Caco-2 (cell line): Measurements from ENCODE around the gene DOK6. TPM values are rescaled to one million over a fixed set of nuclear protein-coding genes. Genes with fewer than 3 reads are reported as not detected.

Experiments
- BruUV-seq: library from RNA; stranded (reverse); fragments of 400-500 nt; replicated peaks from 2 replicates; lab custom pipeline; 2021; lab: Mats Ljungman, UMichigan
- CTCF ChIA-PET: fragments of 300-600 bp; sonication (Branson Sonifier 250); formaldehyde crosslinking; loops from one replicate; lab custom pipeline; 2022; ENCODE audit warnings: antibody characterized with exemption; lab: Charles Lee
- POLR2A ChIA-PET: fragments of 300-600 bp; sonication (Branson Sonifier 250); formaldehyde crosslinking; loops from one replicate; lab custom pipeline; 2022; ENCODE audit warnings: antibody characterized with exemption; lab: Charles Lee
- DNase-seq, 2 experiments: peaks; one replicate each; pipeline versions ENCODE4 v3.0.0 to v3.0.0-alpha.2; 2020 to 2022
- H3K27me3 ChIP-seq: replicated peaks from 2 replicates; pipeline ENCODE4 v1.6.0; 2011; ENCODE audit warnings: low read length; ENCODE audit not compliant: control insufficient read depth, insufficient read depth
- H3K36me3 ChIP-seq: 2 replicates; pipeline ENCODE4 v1.5.1; 2011; ENCODE audit warnings: low read length; ENCODE audit not compliant: control insufficient read depth, insufficient read depth
- H3K4me1 ChIP-seq: fragments of 250-450 bp; sonication (Bioruptor Pico); 2 replicates; pipeline ENCODE4 v1.5.1; 2020; ENCODE audit warnings: mild to moderate bottlenecking
- H3K4me3 ChIP-seq: 2 replicates; pipeline ENCODE4 v1.5.1; 2011; ENCODE audit warnings: low read depth, mild to moderate bottlenecking, control low read depth, low read length
- H3K9me3 ChIP-seq: fragments of 250-450 bp; sonication (Bioruptor Pico); 2 replicates; pipeline ENCODE4 v1.5.1; 2020; ENCODE audit warnings: mild to moderate bottlenecking, moderate library complexity
- H3K27ac Mint-ChIP-seq: one replicate; pipeline ENCODE4 v1.8.0; 2022; ENCODE audit warnings: mixed read lengths; ENCODE audit not compliant: unreplicated experiment
- H3K27me3 Mint-ChIP-seq: one replicate; pipeline ENCODE4 v1.8.0; 2022; ENCODE audit warnings: mixed read lengths; ENCODE audit not compliant: insufficient read depth, unreplicated experiment
- H3K36me3 Mint-ChIP-seq: one replicate; pipeline ENCODE4 v1.8.0; 2022; ENCODE audit warnings: mild to moderate bottlenecking, mixed read lengths; ENCODE audit not compliant: insufficient read depth, unreplicated experiment
- H3K4me1 Mint-ChIP-seq: one replicate; pipeline ENCODE4 v1.8.0; 2022; ENCODE audit warnings: low read depth, mixed read lengths; ENCODE audit not compliant: unreplicated experiment
- H3K4me3 Mint-ChIP-seq: one replicate; pipeline ENCODE4 v1.8.0; 2022; ENCODE audit warnings: mild to moderate bottlenecking, moderate library complexity, mixed read lengths; ENCODE audit not compliant: unreplicated experiment
- H3K9me3 Mint-ChIP-seq: one replicate; pipeline ENCODE4 v1.8.0; 2022; ENCODE audit warnings: mixed read lengths; ENCODE audit not compliant: unreplicated experiment
- CTCF ChIP-seq, 2 experiments: fragments of 200-600 bp in 1 of 2; IDR thresholded peaks; 1 replicate in 1 of 2; 2 replicates in 1 of 2; pipeline versions ENCODE4 v1.5.1 to v1.8.0; 2011 to 2022; ENCODE audit warnings: antibody characterized with exemption in 1 of 2, control low read depth in 1 of 2, inconsistent platforms in 1 of 2, low read depth in 1 of 2, low read length in 1 of 2, mild to moderate bottlenecking in 1 of 2, moderate library complexity in 1 of 2; ENCODE audit not compliant: insufficient read depth in 1 of 2, severe bottlenecking in 1 of 2, unreplicated experiment in 1 of 2
- intact Hi-C: fragments of 100-400 bp; cut with micrococcal nuclease; formaldehyde crosslinking; loops from one replicate; pipeline ENCODE4 v1.10.0; 2022; ENCODE audit not compliant: unreplicated experiment
- total RNA-seq: library from RNA; stranded (reverse); gene quantifications from 2 replicates; pipeline ENCODE4 v1.2.3, GENCODE V29; 2022

DOK6 gene
- total RNA-seq, 1 experiment from 2014 or later: not detected

GRCh38 chr18:69400976-69401225 lies 213 bp downstream of the DOK6 start:
- ChIA-PET CTCF (no interaction called here), POLR2A (no interaction called here)
- intact Hi-C loops: no loop called here
- Mint-ChIP-seq H3K9me3 (no peaks in the 10 kb centered on the region), H3K4me1 (no peaks in the 10 kb centered on the region), H3K36me3 (no peaks in the 10 kb centered on the region), H3K4me3 (no peak overlapping the region), H3K27ac (no peak overlapping the region), H3K27me3 (no peaks in the 10 kb centered on the region)
- Histone ChIP-seq H3K4me3 (no peak overlapping the region), H3K4me1 (no peaks in the 10 kb centered on the region), H3K27me3 (no peaks in the 10 kb centered on the region), H3K9me3 (no peaks in the 10 kb centered on the region), H3K36me3 (no peaks in the 10 kb centered on the region)
- no peak for TF ChIP-seq CTCF (IDR thresholded peaks at IDR 0.05; ENCODE audit: insufficient read depth in 1 of 2, low read depth in 1 of 2, low read length in 1 of 2, severe bottlenecking in 1 of 2, unreplicated experiment in 1 of 2)
- DNase-seq: no peak
- no TSS peak for BruUV-seq

GRCh38 chr18:69401226-69401971 lies 711 bp downstream of the DOK6 start:
- Mint-ChIP-seq H3K9me3 (no peaks in the 10 kb centered on the region), H3K36me3 (no peaks in the 10 kb centered on the region), H3K4me1 (no peaks in the 10 kb centered on the region), H3K27ac (no peak overlapping the region), H3K27me3 (no peaks in the 10 kb centered on the region), H3K4me3 (no peak overlapping the region)
- H3K27me3 ChIP-seq: no peaks in the 10 kb centered on the region
- no peaks in the 10 kb centered on the region for H3K4me1 ChIP-seq
- no TSS peak for BruUV-seq
- no peak for DNase-seq
- no peaks in the 10 kb centered on the region for H3K36me3 ChIP-seq
- H3K4me3 ChIP-seq: no peak overlapping the region
- intact Hi-C loops: no loop called here
- POLR2A ChIA-PET: no interaction called here
- TF ChIP-seq CTCF (IDR thresholded peaks at IDR 0.05; ENCODE audit: insufficient read depth in 1 of 2, low read depth in 1 of 2, low read length in 1 of 2, severe bottlenecking in 1 of 2, unreplicated experiment in 1 of 2): no peak
- CTCF ChIA-PET: no interaction called here
- H3K9me3 ChIP-seq: no peaks in the 10 kb centered on the region

- POLR2A ChIA-PET: no interaction called here
- H3K9me3 Mint-ChIP-seq: no peaks in the 10 kb centered on the region
Measured at GRCh38 chr18:69401972-69402532, 1.4 kb downstream of the DOK6 start.

More at GRCh38 chr18:69401972-69402532, 1.4 kb downstream of the DOK6 start:
- H3K36me3 Mint-ChIP-seq: no peaks in the 10 kb centered on the region
- no peaks in the 10 kb centered on the region for H3K27me3 ChIP-seq
- TF ChIP-seq CTCF (IDR thresholded peaks at IDR 0.05; ENCODE audit: insufficient read depth in 1 of 2, low read depth in 1 of 2, low read length in 1 of 2, severe bottlenecking in 1 of 2, unreplicated experiment in 1 of 2): no peak
- CTCF ChIA-PET: no interaction called here
- no peak overlapping the region for H3K27ac Mint-ChIP-seq
- H3K4me1 ChIP-seq: no peaks in the 10 kb centered on the region
- H3K4me1 Mint-ChIP-seq: no peaks in the 10 kb centered on the region
- no peaks in the 10 kb centered on the region for H3K9me3 ChIP-seq
- intact Hi-C loops: no loop called here
- DNase-seq: no peak
- no peak overlapping the region for H3K4me3 ChIP-seq
- no peaks in the 10 kb centered on the region for H3K36me3 ChIP-seq
- H3K27me3 Mint-ChIP-seq: no peaks in the 10 kb centered on the region
- H3K4me3 Mint-ChIP-seq: no peak overlapping the region
- no TSS peak for BruUV-seq
